Inflammatory macrophage (primary cell): ENCODE results near the gene PHKB.
A peak's percentile ranks its signal among the peaks of the same experiment; 100 is the strongest.
"Not testable (repeated sequence)": the region's sequence is repeated elsewhere in the genome, so short reads cannot be mapped to it uniquely, and the experiment has no call there.

Experiments used
- DNase-seq, 2 donors: peaks; one replicate each; pipeline ENCODE4 v3.0.0-alpha.2; 2020 to 2022
- total RNA-seq, 18 experiments: gene quantifications; one replicate each; lab custom pipeline; 2026; ENCODE audit warnings: mixed read lengths in 6 of 18, inconsistent platforms in 2 of 18; lab: John Stamatoyannopoulos, UW

The PHKB gene
- 37.8 to 128 (median 81.5) reads per million in 18 experiments for total RNA-seq

DNA sequence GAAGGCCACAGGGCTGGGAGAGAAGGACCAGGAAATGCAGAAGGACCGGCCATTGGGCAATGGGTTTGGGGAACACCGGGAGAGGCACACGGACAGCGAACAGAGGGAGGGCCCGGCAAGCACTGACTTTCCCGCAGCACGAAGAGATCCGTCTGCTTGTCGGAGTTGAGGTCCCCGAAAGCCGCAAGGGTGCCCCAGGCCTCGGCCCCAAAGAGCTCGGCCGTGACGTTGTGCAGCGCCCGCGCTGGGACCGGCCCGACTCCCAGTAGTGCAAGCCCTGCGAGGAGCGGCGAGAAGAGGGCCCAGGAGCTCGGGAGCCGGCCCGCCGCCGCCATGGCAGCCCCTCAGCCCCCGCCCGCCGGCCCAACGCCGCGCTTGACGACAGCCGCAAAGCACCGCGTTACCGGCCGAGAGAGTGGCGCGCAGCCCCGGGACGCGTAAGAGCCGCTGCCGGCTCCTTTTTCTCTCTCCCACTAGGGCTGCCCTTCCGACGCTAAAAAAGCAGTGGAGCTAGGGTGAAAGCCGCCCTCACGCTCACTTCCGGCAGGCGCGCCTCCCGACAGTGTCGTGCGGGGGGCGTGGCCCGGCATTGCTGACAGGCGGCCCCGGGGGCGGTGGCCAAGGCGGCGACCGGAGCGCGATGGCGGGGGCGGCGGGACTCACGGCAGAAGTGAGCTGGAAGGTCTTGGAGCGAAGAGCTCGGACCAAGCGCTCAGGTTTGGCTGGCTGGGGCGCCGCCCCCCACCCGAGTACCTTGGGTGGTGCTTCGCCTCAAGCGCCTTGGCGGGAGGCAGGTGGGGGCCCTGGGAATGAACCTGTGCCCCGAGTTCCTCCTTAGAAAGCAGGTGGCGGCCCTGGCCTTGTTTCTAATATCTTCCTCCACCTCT lies at the start of gene PHKB, which contains the start of gene ITFG1:
Gene PHKB, plus strand, starts transcription at position 621 of the 887 bp plus-strand sequence. Its CDS starts 20 bp downstream, at position 641.
Gene ITFG1, minus strand, starts transcription at position 353 of the 887 bp plus-strand sequence. Its CDS starts 18 bp downstream, at position 335.
- DNase-seq: peak; percentile 92 to 94

DNA sequence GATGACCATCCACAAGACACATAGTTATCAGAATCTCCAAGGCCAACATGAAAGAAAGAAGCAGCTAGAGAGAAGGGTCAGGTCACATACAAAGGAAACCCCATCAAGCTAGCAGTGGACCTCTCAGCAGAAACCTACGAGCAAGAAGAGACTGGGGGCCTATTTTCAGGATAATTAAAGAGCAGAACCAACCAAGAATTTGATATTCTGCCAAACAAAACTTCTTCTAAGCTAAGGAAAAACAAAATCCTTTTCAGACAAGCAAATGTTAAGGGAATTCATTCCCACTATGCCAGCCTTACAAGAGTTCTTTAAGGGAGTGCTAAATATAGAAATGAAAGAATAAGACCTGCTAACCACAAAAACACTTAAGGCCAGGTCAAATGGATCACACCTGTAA lies 48.1 kb upstream of the PHKB start:
- no peak for DNase-seq

DNA sequence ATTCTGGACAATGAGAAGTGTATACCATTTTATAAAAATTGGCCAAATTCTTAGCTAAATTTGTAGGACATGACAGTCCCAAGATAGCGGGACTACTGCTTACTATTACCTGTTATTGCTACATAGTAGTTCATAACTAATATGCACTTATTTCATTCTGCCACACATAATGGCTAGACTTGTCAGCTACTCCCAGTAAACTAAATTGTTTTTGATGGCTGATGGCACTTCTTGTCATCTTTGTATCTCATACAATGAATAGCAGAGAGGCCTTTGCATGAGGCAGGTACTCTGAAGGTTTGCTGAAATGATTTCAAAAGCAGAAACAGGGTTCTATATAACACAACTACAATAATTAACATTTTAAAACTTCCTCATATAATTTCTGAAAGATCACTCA lies 44.3 kb upstream of the PHKB start:
- no peak for DNase-seq

DNA sequence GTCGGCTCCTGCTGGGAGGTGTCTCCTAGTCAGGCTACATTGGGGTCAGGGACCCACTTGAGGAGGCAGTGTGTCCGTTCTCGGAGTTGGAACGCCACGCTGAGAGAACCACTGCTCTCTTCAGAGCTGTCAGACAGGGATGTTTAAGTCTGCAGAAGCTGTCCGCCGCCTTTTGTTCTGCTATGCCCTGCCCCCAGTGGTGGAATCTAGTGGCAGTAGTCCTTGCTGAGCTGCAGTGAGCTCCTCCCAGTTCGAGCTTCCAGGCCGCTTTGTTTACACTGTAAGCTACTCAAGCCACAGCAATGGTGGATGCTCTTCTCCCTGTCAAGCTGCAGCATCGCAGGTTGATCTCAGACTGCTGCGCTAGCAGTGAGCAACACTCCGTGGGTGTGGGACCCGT lies 36.3 kb upstream of the PHKB start:
- no peak for DNase-seq

DNA sequence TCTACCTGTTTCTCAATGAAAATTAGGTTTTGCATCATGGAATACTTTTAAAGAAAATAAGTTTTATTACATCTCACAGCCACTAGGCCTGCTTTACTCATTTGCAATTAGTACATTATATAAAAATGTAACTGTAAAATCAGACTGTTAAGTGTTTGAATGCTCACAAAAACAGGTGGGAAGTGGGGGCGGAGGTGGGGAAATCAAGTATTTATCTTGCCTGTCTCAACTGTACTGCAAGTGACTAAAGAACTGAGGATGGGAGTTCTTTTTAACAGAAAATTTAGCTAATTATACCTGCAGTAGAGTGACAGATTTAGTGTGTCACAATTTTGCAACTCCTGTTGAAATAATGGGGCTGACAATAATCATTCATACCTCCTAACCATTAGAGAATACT lies 34.3 kb upstream of the PHKB start:
- no peak for DNase-seq

DNA sequence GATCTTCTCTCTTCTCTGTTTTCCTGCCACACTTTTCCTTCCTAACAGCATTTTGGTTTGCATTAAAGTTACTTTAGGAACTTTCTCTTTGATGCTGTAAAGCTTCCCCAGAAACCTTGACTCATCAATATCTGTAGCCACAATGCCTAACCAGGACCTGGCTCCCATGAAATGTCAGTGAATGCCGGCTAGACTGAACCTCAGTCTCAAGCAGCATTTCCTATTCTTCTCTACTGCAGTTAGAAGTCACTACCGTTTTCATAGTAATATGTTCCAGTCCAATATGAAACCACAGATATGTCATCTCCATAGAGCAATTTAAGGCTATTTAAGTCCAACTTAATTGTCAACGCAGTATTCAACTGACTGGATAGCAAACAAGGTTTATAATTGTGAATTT lies 29.2 kb upstream of the PHKB start:
- DNase-seq: no peak

- DNase-seq: not testable (repeated sequence)
Measured at GRCh38 chr16:47434274-47434673, 26.9 kb upstream of the PHKB start.

DNA sequence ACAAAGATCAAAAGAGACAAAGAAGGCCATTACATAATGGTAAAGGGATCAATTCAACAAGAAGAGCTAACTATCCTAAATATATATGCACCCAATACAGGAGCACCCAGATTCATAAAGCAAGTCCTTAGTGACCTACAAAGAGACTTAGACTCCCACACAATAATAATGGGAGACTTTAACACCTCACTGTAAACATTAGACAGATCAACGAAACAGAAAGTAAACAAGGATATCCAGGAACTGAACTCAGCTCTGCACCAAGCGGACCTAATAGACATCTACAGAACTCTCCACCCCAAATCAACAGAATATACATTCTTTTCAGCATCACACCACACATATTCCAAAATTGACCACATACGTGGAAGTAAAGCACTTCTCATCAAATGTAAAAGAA lies 21.1 kb upstream of the PHKB start:
- DNase-seq: not testable (repeated sequence)

DNA sequence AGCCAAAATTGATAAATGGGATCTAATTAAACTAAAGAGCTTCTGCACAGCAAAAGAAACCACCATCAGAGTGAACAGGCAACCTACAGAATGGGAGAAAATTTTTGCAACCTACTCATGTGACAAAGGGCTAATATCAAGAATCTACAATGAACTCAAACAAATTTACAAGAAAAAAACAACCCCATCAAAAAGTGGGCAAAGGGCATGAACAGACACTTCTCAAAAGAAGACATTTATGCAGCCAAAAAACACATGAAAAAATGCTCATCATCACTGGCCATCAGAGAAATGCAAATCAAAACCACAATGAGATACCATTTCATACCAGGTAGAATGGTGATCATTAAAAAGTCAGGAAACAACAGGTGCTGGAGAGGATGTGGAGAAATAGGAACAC lies 18.2 kb upstream of the PHKB start:
- DNase-seq: not testable (repeated sequence)

DNA sequence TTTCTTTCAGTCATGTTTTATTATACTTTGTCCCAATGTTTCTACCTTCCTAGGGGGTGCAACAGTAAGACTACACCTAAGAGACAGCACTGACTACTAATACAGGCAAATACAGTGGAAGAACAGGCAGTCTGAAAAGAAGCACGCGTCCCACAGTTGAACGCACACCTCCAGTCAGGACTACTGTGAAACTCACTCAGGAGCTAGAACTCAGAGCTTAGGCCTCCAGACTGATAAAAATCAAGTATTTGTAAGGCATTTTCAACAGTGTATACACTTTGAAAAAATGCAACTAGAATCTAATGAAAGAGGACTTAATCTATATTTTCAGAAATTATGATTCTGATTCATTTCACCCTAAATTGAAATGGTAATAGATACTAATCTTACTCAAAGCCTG lies 14.7 kb upstream of the PHKB start:
- DNase-seq: no peak

DNA sequence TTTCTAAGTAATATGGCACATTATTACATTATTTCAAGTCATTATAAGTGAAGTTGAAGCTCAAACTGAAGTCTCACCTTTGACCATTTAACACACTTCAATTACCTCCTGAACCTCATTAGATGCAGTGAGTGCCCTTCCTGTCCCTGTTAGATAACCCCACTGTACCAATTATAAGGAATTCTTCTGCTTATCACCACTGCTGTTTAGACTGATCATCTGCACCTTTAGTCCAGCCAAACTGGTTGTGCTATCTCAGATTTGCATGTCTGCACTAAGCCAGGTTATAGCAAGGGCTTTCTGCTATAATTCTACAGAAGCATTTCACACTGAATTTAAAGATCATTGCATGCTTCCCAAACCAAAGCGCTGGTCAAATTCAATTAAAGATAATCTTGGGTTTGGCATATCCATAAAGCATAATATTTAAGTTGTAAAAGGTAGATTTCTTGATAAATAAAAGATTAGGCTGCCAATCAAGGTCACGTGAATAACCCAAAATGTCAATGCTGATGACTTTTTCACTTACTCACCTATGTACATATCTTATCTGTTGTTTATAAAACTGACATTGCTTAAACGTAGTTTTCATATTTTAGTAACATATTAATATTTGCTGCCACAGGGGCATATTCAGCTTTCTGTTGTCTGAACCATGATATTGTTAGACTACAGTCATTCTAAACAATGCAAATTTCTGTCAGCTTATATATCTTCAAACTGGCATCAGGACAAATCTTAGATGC lies 12.1 kb upstream of the PHKB start:
- no peak for DNase-seq

DNA sequence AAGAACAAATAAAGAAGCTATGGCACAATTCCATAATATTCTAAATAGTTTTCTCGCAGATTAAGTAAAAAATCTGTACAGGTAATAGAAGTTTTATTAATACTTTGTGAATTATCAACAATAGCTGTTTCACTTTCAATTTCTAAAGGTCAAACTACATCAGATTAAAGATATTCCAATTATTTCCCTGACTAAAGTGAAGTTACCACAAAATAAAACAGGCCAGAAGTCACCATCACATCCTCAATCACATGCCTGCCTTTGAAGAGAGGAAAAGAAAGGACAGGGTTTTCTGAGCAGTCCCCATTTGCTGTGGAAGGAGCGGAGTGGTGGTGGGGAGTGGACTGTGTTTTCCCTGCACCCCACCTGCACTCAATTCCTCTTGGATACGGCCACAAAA lies 11.3 kb upstream of the PHKB start:
- no peak for DNase-seq

DNA sequence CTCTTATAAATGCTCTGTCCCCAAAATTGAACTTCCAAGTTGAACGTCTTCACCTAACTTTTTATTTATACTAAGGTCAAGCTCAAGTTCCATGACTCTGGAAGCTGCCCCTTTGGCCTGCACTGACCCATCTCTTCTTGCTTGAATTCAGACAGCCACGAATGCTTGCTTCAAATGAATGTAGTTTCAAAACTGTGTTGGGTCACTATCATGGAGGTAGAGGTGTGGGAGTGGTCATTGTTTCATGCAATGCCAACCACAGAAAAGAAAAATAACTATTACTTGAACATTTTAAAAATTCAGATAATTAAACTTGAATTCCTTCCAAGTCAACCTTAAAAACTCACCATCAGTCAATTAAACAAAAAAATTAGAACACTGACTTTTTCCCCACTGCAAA lies 2.8 kb upstream of the PHKB start:
- DNase-seq: no peak

DNA sequence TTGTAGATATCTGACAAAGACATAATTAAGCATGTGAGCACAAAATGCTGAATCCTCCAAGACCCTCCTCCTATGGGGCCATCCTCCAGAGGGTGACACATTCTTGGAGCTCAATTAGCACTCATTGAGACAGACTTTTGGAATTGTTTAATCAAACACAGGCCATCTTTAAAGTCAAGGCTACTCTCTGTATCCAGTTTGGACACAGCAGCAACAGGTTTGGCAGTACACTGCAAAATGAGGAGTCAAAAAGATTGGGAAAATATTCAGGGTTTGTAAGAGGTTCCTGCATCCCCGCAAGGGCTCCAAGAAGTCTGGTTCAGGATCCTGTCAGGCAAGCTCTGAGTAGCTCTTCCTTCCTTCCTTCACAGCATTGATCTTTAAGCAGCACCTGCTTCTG lies 1.5 kb upstream of the PHKB start:
- DNase-seq: no peak

DNA sequence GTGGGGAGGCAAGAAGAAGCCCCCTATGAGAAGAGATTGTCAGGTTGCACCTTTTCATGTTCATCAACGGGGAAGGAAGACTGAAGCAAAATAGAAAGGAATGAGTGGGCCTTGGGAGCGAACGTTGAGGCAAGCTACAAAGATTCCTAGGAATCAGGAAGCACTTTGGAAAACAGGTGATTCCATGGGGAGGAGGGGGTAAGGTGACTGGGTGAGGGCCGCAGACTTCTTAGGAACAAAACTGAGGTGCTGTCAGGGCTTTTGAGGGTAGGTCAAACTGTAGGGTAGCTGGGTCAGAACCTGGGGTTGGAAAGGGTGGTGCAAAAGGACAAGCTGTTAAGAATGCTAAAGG lies 796 bp upstream of the PHKB start:
- no peak for DNase-seq

DNA sequence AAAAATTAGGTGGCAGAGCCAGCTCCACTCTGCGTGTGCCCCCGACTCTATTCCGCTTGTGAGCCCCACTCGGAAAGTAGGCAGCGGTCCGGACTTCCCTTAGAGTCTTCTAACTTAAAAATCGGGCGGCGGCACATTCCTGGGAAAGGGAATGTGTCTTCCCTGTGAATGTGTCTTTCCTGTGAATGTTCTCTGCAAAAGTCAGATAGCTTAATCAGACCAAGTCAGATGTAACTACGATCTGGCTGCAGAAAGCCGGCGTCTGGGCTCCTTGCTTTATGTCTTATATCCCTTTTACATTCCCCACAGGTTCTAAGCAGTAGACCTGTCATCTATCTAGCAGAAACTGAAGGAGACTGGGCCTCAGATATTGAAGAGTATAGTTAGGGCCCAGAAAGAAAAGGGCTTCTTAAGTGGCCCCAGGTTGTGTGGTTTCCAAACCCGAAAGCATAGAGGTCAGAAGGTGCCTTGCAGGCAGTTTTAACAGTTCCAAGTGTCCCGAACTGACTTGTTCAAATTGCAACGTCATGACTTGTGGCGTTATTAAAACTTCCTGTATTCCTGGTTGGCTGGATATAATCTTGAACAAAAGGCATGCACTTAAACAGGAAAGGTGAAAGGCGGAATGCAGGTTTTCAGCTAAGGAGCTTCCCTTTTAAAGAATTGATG lies 601 bp downstream of the PHKB start:
- peak; percentile 75 to 79 for DNase-seq

DNA sequence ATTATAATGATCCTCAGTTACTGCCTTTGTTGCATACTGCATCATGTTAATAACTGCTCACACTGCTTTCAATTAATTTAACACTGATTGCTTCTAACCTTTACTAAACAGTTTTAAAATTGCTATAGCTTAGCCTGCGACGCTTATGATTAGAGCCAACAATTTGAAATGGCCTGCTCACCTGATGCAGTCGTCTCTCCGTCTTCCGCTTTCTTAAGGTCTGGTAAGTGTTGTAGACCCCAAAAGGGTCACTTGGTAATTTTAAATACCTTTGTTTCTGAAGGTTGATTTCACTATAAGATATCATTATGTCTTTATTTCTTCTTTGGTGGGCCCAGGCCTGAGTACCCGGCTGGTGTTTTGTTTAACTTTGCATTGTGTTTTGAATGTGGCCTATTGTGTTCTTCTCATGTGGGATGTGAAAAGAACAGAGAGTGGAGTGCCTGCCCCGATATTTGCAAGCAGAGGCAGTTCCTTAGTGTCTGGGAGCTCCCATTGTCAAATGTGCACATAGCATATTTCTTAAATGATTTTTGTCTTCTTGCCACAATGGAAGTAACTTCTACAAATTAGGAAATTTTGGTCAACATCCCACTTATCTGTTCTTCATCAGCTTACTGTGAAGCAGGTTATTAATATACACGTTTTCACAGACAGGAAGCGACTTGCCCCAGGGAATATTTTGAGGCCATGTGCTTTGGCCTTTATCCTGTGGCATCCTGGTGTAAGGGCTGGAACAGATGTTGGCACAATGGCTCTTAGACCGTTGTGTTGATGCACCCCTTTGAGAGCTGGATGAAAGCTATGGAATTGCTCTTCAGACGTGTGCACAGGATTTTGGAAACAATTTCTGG lies 2.9 kb downstream of the PHKB start:
- DNase-seq: no peak

GRCh38 chr16:47465919-47466630 lies 4.9 kb downstream of the PHKB start:
- no peak for DNase-seq

DNA sequence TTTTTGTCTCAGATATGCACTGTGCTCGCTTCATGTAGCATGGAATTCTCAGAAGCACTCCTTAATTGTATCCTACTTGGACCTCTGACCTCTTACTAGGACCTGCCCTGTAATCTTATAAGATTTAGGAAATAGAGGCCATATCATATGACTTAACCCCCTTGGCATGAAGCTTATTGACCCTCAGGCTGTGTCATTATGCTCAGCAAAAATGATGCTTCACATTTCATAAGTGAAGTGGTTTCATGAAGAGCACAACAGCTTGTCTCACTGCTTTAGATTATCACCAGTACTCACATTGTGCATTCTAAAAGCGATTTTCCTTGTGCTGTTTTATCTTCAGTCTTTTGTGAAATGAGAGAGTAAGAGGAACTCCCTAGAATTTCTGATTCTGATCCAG lies 6.4 kb downstream of the PHKB start:
- no peak for DNase-seq

GRCh38 chr16:47468070-47468689 lies 7.0 kb downstream of the PHKB start:
- not testable (repeated sequence) for DNase-seq

DNA sequence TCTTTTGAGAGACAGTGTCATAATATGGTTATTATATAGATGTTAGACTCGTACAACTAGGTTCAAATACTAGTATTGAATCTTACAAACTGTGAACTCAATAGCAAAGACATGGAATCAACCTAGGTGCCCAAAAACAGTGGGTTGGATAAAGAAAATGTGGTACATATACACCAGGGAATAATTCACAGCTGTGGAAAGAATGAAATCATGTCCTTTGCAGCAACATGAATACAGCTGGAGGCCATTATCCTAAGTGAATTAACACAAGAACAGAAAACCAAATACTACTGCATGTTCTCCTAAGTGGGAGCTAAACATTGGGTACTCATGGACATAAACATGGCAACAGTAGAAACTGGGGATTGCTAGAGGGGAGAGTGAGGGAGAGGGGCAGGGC lies 8.1 kb downstream of the PHKB start:
- no peak for DNase-seq
